ENCODE data around the gene GADD45A.
A peak's percentile ranks its signal among the peaks of the same experiment; 100 is the strongest.
"Not testable (repeated sequence)": the region's sequence is repeated elsewhere in the genome, so short reads cannot be mapped to it uniquely, and the experiment has no call there.

Gene GADD45A

GRCh38 chr1:67721650-67722291, 36.8 kb downstream of the GADD45A start:
- DNase-seq = no peak

DNA sequence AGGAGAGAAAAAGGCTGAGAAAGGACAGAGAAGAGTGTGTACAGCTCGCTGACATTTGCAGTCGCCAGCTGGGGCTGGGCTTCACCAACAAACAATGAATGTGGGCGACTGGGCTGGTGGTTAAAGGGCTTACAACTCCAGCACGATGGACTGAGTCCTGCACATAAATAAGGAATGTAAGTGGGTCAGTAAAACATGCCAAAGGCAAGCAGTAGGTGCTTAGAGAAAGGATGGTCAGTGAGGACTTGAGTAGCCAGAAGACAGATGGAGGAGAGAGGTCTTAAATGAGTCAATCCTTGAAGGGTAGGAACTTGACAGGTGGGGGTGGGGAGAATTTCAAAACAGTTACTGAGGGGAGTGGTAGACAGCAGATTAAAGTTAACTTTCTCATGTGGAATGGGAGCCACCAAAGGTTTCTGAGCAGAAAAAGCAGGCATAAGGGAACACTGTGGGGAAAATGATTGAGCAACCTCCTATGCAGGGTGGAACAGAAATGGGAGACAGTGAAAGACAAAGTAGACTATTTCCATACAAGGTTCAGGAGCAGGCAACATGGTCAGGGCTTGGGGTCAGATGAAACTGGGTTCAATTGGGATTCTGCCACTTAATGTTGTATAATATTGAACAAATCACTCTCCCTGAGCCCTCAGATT, 37.4 kb downstream of the GADD45A start:
- no peak for DNase-seq

DNA sequence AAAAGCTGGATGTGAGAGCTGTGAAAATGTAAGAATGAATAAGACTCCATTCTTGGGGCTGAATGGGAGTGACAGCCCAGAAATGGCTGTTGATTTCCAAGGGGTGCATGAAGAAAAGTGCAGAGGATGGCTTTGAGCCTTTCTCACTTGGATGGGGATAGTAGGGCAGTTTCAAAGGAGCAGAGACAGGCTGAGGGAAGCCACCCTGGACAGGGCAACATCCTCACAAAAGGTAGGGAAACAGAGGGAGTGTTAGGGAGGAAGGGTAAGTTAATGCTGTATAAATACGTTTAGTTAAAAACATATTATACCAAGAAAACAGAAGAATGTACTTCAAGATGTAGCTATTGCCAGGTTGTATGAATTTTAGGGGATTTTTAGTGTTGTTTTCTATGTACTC, 38.1 kb downstream of the GADD45A start:
- DNase-seq = no peak

GRCh38 chr1:67723620-67724019, 38.6 kb downstream of the GADD45A start:
- DNase-seq = peak in 1 of 5 donors; percentile 23

- DNase-seq = no peak
These were observed 40.0 kb downstream of the GADD45A start for GRCh38 chr1:67724928-67725560.

- DNase-seq = no peak
These were observed 41.2 kb downstream of the GADD45A start for GRCh38 chr1:67726224-67726623.

DNA sequence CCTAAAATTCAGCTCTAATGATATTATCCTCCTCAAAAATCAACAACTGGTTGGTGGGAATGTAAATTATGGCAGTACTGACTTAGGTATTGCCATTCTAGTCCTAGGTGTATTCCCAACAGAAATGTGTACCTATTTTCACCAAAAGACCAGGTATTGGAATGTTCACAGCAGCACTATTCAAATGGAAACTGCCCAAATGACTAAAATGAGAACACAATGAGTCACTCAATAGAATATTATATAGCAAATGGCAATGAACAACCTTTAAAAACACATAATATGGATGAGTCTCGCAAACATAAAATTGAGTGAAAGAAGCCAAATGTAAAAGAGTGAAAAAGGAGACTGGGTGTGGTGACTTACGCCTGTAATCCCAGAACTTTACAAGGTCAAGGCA, 44.9 kb downstream of the GADD45A start:
- DNase-seq = peak in 1 of 5 donors; percentile 19

DNA sequence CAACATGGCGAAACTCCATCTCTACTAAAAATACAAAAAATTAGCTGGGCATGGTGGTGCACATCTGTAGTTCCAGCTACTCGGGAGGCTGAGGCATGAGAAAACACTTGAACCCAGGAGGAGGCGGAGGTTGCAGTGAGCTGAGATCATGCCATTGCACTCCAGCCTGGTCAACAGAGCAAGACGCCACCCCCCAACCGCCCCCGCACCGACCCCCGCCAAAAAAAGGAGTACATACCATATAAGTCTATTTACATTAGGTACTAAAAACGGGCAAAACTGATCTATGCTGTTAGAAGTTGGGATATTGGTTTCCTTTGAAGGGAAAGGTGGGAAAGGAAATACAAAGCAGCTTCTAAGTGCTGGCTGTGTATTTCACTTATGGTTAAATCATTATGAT, 45.3 kb downstream of the GADD45A start:
- not testable (repeated sequence) for DNase-seq

DNA sequence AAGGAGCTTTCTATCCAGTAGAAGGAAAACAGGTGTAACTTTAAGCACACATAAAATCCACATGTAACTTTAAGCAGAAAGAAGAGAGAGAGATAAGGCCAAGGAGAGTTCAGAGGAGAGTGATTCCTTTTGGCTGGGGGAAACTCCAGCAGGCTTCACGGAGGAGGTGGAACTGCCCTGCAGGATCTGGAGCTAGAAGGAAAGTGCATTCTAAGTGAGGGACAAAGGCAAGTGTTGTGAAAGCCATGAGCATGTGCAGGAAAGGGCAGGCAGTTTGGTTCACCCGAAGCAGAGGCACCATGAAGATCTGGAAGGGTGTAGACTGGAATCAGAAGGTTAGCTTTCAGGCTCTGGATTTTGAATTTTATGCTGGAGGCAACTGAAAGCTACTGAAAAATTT, 46.3 kb downstream of the GADD45A start:
- DNase-seq = no peak

GRCh38 chr1:67732750-67733151, 47.8 kb downstream of the GADD45A start:
- peak in 1 of 5 donors; percentile 24 for DNase-seq

DNA sequence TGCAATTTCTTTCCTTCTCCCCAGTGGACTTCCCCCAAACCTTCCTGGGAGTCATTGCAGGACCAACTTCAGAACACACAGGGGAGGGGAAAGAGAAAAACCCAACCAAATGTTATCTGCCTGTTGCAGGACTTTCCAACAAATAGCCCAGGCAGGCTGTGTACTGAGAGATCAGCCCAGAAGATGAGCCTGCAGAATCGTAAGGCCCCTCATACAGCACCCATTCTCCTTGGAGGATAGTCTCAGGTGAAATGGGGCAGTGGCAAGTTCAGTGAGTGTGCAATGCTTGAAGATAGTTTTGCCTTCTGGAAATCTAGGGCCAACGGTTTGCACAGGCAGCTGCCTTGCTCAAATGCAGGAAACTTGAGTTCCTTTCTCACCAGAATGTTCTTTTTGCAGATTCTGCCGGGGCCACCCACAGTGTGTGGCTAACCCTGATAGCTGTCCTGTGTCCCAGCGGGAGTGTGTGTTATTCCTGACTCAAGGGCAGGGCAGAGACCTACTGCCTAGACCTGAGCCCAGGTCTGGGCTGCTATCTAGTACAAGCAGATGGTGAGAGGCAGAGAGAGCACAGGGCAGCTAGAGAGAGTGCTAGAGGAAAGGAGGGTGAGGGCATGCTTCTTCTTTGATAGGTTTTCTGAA, 48.8 kb downstream of the GADD45A start:
- DNase-seq = no peak

DNA sequence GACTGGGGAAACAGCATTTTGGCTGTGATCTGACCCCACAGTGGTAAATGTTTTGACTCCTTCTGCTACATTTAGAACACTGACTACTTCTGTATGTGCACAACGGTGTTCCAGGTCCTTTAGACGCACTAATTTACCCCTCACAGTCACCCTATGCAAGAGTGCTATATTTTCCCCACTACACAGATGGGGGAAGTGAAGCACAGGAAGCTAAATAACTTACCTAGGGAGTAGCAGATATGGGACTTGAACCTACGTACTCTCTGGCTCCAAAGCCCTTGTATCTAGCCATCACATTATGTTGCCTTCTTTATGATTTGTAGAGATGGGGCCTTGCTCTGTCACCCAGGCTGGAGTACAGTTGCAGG, 49.3 kb downstream of the GADD45A start:
- DNase-seq = no peak

GRCh38 chr1:67735206-67735605, 50.2 kb downstream of the GADD45A start:
- no peak for DNase-seq

DNA sequence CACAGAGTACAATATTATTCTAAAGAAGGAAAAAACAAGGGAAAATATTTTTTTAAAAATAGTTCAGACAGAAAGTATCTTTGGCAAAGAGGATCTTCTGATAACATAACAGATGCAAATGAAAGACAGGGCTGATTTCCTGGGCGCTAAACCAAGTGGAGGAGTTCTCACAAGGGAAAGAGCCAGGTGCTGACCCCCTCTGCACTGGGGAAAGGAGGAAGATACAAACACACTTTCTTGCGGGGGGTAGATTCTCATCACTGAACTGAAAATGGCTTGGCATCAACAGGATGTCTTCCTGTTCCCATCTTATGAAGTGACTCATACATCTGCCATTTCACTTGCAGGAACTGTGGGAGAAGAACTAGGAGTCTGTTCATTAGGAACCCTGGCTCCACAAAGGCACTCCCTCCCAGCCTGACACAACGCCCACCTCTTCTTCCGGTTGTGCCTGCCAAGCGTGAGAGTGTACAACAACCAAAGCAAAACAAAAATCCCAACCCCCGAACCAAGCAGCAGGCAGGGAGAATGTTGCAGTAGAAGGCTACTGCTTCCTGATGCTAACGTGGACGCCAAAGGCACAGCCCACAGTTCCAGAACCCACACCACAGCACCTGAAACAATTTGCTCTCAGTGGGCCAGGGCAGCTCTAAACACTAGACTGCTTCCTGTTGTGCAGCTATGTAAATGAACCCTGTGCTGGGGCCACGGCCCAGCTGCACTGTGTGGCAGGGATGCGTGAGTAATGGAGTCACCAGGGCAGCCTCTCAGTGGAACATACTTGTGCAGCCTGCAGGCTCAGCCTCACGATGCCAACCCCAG, 51.0 kb downstream of the GADD45A start:
- DNase-seq = peak in 2 of 5 donors; percentile 6 to 74

DNA sequence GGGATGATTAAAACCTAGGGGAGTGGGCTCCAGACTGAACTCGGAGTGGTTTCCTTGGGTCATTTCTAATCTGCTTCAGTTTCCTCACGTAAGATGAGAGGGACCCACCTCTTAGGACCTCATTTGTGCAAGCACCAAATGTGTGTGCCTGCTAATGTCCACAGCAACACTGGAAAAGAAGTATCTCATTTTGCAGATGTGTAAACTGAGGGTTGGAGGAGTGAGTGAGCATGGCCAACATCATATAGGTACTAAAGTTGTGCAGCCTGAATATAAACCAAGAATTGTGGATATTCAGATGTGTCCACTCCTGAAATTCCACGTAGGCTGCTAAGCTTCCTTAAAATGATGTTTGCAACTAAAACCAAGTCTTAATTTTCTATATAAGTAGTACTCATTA, 51.7 kb downstream of the GADD45A start:
- no peak for DNase-seq

GRCh38 chr1:67737875-67738274, 52.9 kb downstream of the GADD45A start:
- DNase-seq = no peak

Data from T-helper 1 cell (primary cell).